PC-9 (cell line): ENCODE results near the gene PPP1R1C. TPM values are rescaled to one million over a fixed set of nuclear protein-coding genes. Genes with fewer than 3 reads are reported as not detected.
A peak's percentile ranks its signal among the peaks of the same experiment; 100 is the strongest.

ENCODE experiments used
- BruUV-seq: library from RNA; stranded (reverse); fragments of 400-500 nt; replicated peaks from 2 replicates; lab custom pipeline; 2021; lab: Mats Ljungman, UMichigan
- CTCF ChIA-PET: fragments of 300-600 bp; sonication (Branson Sonifier 250); formaldehyde crosslinking; loops from one replicate; lab custom pipeline; 2022; ENCODE audit warnings: antibody characterized with exemption; lab: Charles Lee
- POLR2A ChIA-PET: fragments of 300-600 bp; sonication (Branson Sonifier 250); formaldehyde crosslinking; loops from one replicate; lab custom pipeline; 2022; ENCODE audit warnings: antibody characterized with exemption; ENCODE audit not compliant: unreplicated experiment; lab: Charles Lee
- DNase-seq, 2 experiments: peaks; one replicate each; pipeline versions ENCODE4 v3.0.0 to v3.0.0-alpha.2; 2015 to 2022; ENCODE audit warnings: mixed read lengths in 1 of 2
- H2AFZ ChIP-seq: fragments of 200-600 bp; sonication (generic); 2 replicates; pipeline ENCODE4 v1.8.1; 2017; ENCODE audit warnings: antibody characterized with exemption
- H3F3A ChIP-seq: fragments of 200-600 bp; sonication (generic); 2 replicates; pipeline ENCODE4 v1.8.1; 2017; ENCODE audit warnings: antibody characterized with exemption, mild to moderate bottlenecking, low read depth; ENCODE audit not compliant: insufficient read depth
- H3K27ac ChIP-seq: fragments of 200-600 bp; sonication (generic); 2 replicates; pipeline ENCODE4 v1.6.1; 2016; ENCODE audit warnings: mixed run types
- H3K27me3 ChIP-seq: fragments of 200-600 bp; sonication (generic); 2 replicates; pipeline ENCODE4 v1.6.1; 2016; ENCODE audit warnings: low read depth, mixed run types; ENCODE audit not compliant: insufficient read depth
- H3K36me3 ChIP-seq: fragments of 200-600 bp; sonication (generic); 2 replicates; pipeline ENCODE4 v1.6.1; 2016; ENCODE audit warnings: low read depth, mixed run types
- H3K4me1 ChIP-seq: fragments of 200-600 bp; sonication (generic); replicated peaks from 2 replicates; pipeline ENCODE4 v1.6.1; 2016; ENCODE audit warnings: mixed run types; ENCODE audit not compliant: insufficient read depth
- H3K4me2 ChIP-seq: fragments of 200-600 bp; sonication (generic); 2 replicates; pipeline ENCODE4 v1.6.1; 2017; ENCODE audit warnings: mixed run types
- H3K4me3 ChIP-seq: fragments of 200-600 bp; sonication (generic); 2 replicates; pipeline ENCODE4 v1.6.1; 2016; ENCODE audit warnings: mixed run types
- H3K79me2 ChIP-seq: fragments of 200-600 bp; sonication (generic); 2 replicates; pipeline ENCODE4 v1.6.1; 2017; ENCODE audit warnings: low read depth, mixed run types
- H3K9me2 ChIP-seq: fragments of 200-600 bp; sonication (generic); 2 replicates; pipeline ENCODE4 v1.8.1; 2017; ENCODE audit warnings: mild to moderate bottlenecking; ENCODE audit not compliant: insufficient read depth
- H3K9me3 ChIP-seq: fragments of 200-600 bp; sonication (generic); 2 replicates; pipeline ENCODE4 v1.8.1; 2016; ENCODE audit warnings: low read depth; ENCODE audit not compliant: insufficient read depth
- H4K20me1 ChIP-seq: fragments of 200-600 bp; sonication (generic); 2 replicates; pipeline ENCODE4 v1.8.1; 2017; ENCODE audit not compliant: insufficient read depth
- CTCF ChIP-seq: fragments of 200-600 bp; sonication (generic); conservative IDR thresholded peaks from 2 replicates; pipeline ENCODE4 v1.6.1; 2017; ENCODE audit warnings: mixed run types, antibody characterized with exemption, mild to moderate bottlenecking, moderate library complexity
- EZH2 ChIP-seq: fragments of 200-600 bp; sonication (generic); IDR thresholded peaks from 2 replicates; pipeline ENCODE4 v1.8.0; 2017; ENCODE audit warnings: antibody characterized with exemption, low read depth
- intact Hi-C: fragments of 100-400 bp; cut with micrococcal nuclease; formaldehyde crosslinking; loops from one replicate; pipeline ENCODE4 v1.10.0; 2022; ENCODE audit not compliant: unreplicated experiment
- total RNA-seq: library from RNA; stranded (reverse); gene quantifications from 2 replicates; pipeline ENCODE4 v1.2.3, GENCODE V29; 2021

The PPP1R1C gene
- total RNA-seq, 1 experiment from 2014 or later = 27.5 TPM

GRCh38 chr2:181973171-181973783 is 12.4 kb upstream of the PPP1R1C start:
- no peak overlapping the region for H2AFZ ChIP-seq
- H4K20me1 ChIP-seq = no peaks in the 10 kb centered on the region
- H3K4me3 ChIP-seq = no peak overlapping the region
- H3K4me2 ChIP-seq = no peak overlapping the region
- intact Hi-C loops = no loop called here
- H3K36me3 ChIP-seq = no peaks in the 10 kb centered on the region
- H3K4me1 ChIP-seq = no peaks in the 10 kb centered on the region
- no peak for TF ChIP-seq EZH2
- no peak for TF ChIP-seq CTCF
- H3F3A ChIP-seq = no peaks in the 10 kb centered on the region
- no peaks in the 10 kb centered on the region for H3K79me2 ChIP-seq
- no peaks in the 10 kb centered on the region for H3K27me3 ChIP-seq
- peaks cover 3% of the 10 kb centered on the region; the same call in 1 of the 2 replicates for H3K9me2 ChIP-seq
- no peaks in the 10 kb centered on the region; the same call in 1 of the 2 replicates for H3K9me3 ChIP-seq
- CTCF ChIA-PET = no interaction called here
- DNase-seq = no peak
- H3K27ac ChIP-seq = no peak overlapping the region
- no TSS peak for BruUV-seq
- POLR2A ChIA-PET = no interaction called here

GRCh38 chr2:181977661-181978350 is 7.8 kb upstream of the PPP1R1C start:
- H3K9me3 ChIP-seq = no peaks in the 10 kb centered on the region; the same call in 1 of the 2 replicates
- H3K4me1 ChIP-seq = no peaks in the 10 kb centered on the region
- no peaks in the 10 kb centered on the region for H4K20me1 ChIP-seq
- no peak overlapping the region for H3K4me2 ChIP-seq
- no peak overlapping the region for H2AFZ ChIP-seq
- H3K27me3 ChIP-seq = no peaks in the 10 kb centered on the region
- ChIA-PET CTCF (no interaction called here), POLR2A (no interaction called here)
- H3F3A ChIP-seq = no peaks in the 10 kb centered on the region
- peaks cover 3% of the 10 kb centered on the region; the same call in 1 of the 2 replicates for H3K9me2 ChIP-seq
- DNase-seq = peak in 1 of 2 experiments; percentile 15
- H3K36me3 ChIP-seq = no peaks in the 10 kb centered on the region
- H3K27ac ChIP-seq = no peak overlapping the region
- H3K79me2 ChIP-seq = no peaks in the 10 kb centered on the region
- no TSS peak for BruUV-seq
- intact Hi-C loops = no loop called here
- H3K4me3 ChIP-seq = no peak overlapping the region
- TF ChIP-seq CTCF (no peak), EZH2 (no peak)

- H3K9me2 ChIP-seq = 0 out of 2 replicates have a peak, but pooled peaks cover 3% of the 10 kb centered on the region
- H3F3A ChIP-seq = no peaks in the 10 kb centered on the region
- no peak overlapping the region for H3K4me3 ChIP-seq
- DNase-seq = no peak
- H3K9me3 ChIP-seq = no peaks in the 10 kb centered on the region
- H3K36me3 ChIP-seq = no peaks in the 10 kb centered on the region
- H3K79me2 ChIP-seq = no peaks in the 10 kb centered on the region
- CTCF ChIA-PET = no interaction called here
- H2AFZ ChIP-seq = no peak overlapping the region
- intact Hi-C loops = no loop called here
- H3K27me3 ChIP-seq = no peaks in the 10 kb centered on the region
- no peaks in the 10 kb centered on the region for H3K4me1 ChIP-seq
- no peak for TF ChIP-seq EZH2
- TF ChIP-seq CTCF = no peak
- no TSS peak for BruUV-seq
- H4K20me1 ChIP-seq = no peaks in the 10 kb centered on the region
- POLR2A ChIA-PET = no interaction called here
- H3K27ac ChIP-seq = no peak overlapping the region
- no peak overlapping the region for H3K4me2 ChIP-seq
Observed at GRCh38 chr2:181978351-181979150, 7.1 kb upstream of the PPP1R1C start.
